Parathyroid adenoma (tissue), 2 donors: ENCODE measurements around the gene HS3ST5.
"Not testable (repeated sequence)": the region's sequence is repeated elsewhere in the genome, so short reads cannot be mapped to it uniquely, and the experiment has no call there.

Source experiments
- H2AFZ ChIP-seq: fragments of 300-600 bp; sonication (generic); one replicate; pipeline ENCODE4 v1.7.0; 2017; ENCODE audit warnings: antibody characterized with exemption, mild to moderate bottlenecking
- H3K27ac ChIP-seq: fragments of 300-600 bp; sonication (generic); one replicate; pipeline ENCODE4 v1.7.0; 2017
- H3K27me3 ChIP-seq: fragments of 300-600 bp; sonication (generic); one replicate; pipeline ENCODE4 v1.7.0; 2017; ENCODE audit warnings: low read length; ENCODE audit not compliant: control insufficient read depth, insufficient read depth
- H3K36me3 ChIP-seq: fragments of 300-600 bp; sonication (generic); one replicate; pipeline ENCODE4 v1.7.0; 2017; ENCODE audit warnings: low read length; ENCODE audit not compliant: control insufficient read depth, insufficient read depth
- H3K4me1 ChIP-seq: fragments of 300-600 bp; sonication (generic); one replicate; pipeline ENCODE4 v1.7.0; 2017; ENCODE audit warnings: control low read depth
- H3K4me2 ChIP-seq: fragments of 300-600 bp; sonication (generic); one replicate; pipeline ENCODE4 v1.7.0; 2017; ENCODE audit warnings: low read length
- H3K4me3 ChIP-seq: fragments of 300-600 bp; sonication (generic); one replicate; pipeline ENCODE4 v1.7.0; 2017; ENCODE audit warnings: low read depth, low read length
- H3K79me2 ChIP-seq: fragments of 300-600 bp; sonication (generic); one replicate; pipeline ENCODE4 v1.7.0; 2017; ENCODE audit warnings: control low read depth
- H3K9ac ChIP-seq: fragments of 300-600 bp; sonication (generic); one replicate; pipeline ENCODE4 v1.7.0; 2017; ENCODE audit warnings: mild to moderate bottlenecking
- H3K9me3 ChIP-seq: fragments of 300-600 bp; sonication (generic); one replicate; pipeline ENCODE4 v1.7.0; 2017; ENCODE audit warnings: low read length; ENCODE audit not compliant: control insufficient read depth
- CTCF ChIP-seq: fragments of 300-600 bp; sonication (generic); IDR thresholded peaks from one replicate; pipeline ENCODE4 v1.7.0; 2017; ENCODE audit warnings: antibody characterized with exemption, mild to moderate bottlenecking
- donor health status: primary hyperparathyroidism.

HS3ST5 gene

GRCh38 chr6:114049367-114049966 lies 293.4 kb downstream of the HS3ST5 start:
- Histone ChIP-seq H3K4me3 (no peak overlapping the region), H3K79me2 (no peaks in the 10 kb centered on the region), H2AFZ (no peak overlapping the region), H3K4me1 (no peaks in the 10 kb centered on the region), H3K4me2 (no peak overlapping the region), H3K9me3 (no peaks in the 10 kb centered on the region), H3K9ac (no peak overlapping the region), H3K27me3 (no peaks in the 10 kb centered on the region), H3K27ac (no peak overlapping the region), H3K36me3 (no peaks in the 10 kb centered on the region)
- no peak for TF ChIP-seq CTCF

GRCh38 chr6:114044566-114044965 lies 298.3 kb downstream of the HS3ST5 start:
- not testable (repeated sequence) for H3K9ac ChIP-seq, H3K4me2 ChIP-seq, H3K4me1 ChIP-seq, H3K27ac ChIP-seq, H3K4me3 ChIP-seq, H3K79me2 ChIP-seq, H2AFZ ChIP-seq, H3K27me3 ChIP-seq, H3K9me3 ChIP-seq, H3K36me3 ChIP-seq

DNA sequence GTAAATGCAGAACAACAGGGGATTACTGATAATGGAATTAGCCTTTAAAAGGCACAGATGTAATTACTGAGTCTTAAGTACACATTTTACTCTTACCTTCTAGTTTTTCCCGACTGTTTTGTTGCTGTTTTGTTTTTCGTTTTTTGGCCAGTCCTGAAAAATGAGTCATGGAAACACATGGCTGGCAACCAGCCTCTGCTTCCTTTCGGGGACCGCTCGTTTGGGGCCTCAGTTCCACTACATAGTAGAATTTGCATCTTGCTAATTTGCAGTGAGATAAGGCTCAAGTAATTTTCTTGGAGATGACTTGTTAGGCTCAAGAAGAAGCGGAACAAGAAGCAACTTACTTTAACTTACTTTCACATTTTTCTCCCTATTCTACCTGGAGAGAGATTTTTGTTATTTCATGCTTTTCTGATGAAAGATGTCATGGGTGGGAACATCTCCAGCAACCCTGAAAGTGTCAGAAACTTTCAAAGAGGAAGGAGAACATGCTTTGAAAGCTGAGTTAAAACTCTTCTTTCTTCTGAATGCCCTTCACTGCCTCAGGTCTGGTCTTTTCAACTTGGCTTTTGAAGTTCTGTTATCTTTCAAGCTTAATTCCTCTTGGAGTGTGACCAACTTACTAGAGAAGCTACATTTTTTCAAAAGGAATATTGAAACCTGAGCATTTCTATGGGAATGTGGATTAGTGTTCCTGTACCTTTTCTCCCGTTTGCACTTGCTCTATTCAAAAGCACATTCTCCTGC lies 300.4 kb downstream of the HS3ST5 start:
- Histone ChIP-seq H3K27ac (no peak overlapping the region), H3K36me3 (no peaks in the 10 kb centered on the region), H2AFZ (no peak overlapping the region), H3K9ac (no peak overlapping the region), H3K4me3 (no peak overlapping the region), H3K4me2 (no peak overlapping the region), H3K79me2 (no peaks in the 10 kb centered on the region), H3K4me1 (no peaks in the 10 kb centered on the region), H3K27me3 (no peaks in the 10 kb centered on the region), H3K9me3 (no peaks in the 10 kb centered on the region)
- no peak for TF ChIP-seq CTCF

GRCh38 chr6:114040871-114041270 lies 302.0 kb downstream of the HS3ST5 start:
- H3K79me2 ChIP-seq, result no peaks in the 10 kb centered on the region
- H3K27ac ChIP-seq, result no peak overlapping the region
- no peak for TF ChIP-seq CTCF
- H3K4me1 ChIP-seq, result no peaks in the 10 kb centered on the region
- H3K36me3 ChIP-seq, result no peaks in the 10 kb centered on the region
- no peaks in the 10 kb centered on the region for H3K9me3 ChIP-seq
- no peaks in the 10 kb centered on the region for H3K27me3 ChIP-seq
- no peak overlapping the region for H3K4me3 ChIP-seq
- no peak overlapping the region for H2AFZ ChIP-seq
- H3K4me2 ChIP-seq, result no peak overlapping the region
- H3K9ac ChIP-seq, result no peak overlapping the region

GRCh38 chr6:114039841-114040240 lies 303.0 kb downstream of the HS3ST5 start:
- H3K79me2 ChIP-seq, result no peaks in the 10 kb centered on the region
- no peak for TF ChIP-seq CTCF
- no peak overlapping the region for H3K9ac ChIP-seq
- no peaks in the 10 kb centered on the region for H3K4me1 ChIP-seq
- H3K27me3 ChIP-seq, result no peaks in the 10 kb centered on the region
- no peak overlapping the region for H3K4me2 ChIP-seq
- H3K27ac ChIP-seq, result no peak overlapping the region
- H3K4me3 ChIP-seq, result no peak overlapping the region
- H2AFZ ChIP-seq, result no peak overlapping the region
- H3K9me3 ChIP-seq, result no peaks in the 10 kb centered on the region
- H3K36me3 ChIP-seq, result no peaks in the 10 kb centered on the region
